Sigmoid colon (tissue), 4 donors: ENCODE results near the gene NFATC1.

ENCODE experiments used
- EP300 ChIP-seq, 4 donors: sonication (generic); formaldehyde crosslinking; IDR thresholded peaks; one replicate each; pipeline ENCODE4 v1.6.1; 2017; ENCODE audit warnings: antibody characterized with exemption in 4 of 4
- POLR2AphosphoS5 ChIP-seq, 4 donors: sonication (generic); formaldehyde crosslinking; IDR thresholded peaks; one replicate each; pipeline ENCODE4 v1.6.1; 2017; ENCODE audit warnings: antibody characterized with exemption in 4 of 4
- TF ChIP-seq, protein P1 (sequence below), 4 experiments: fragments of 450-650 bp in 3 of 4; fragments of 200-600 bp in 1 of 4; IDR thresholded peaks; one replicate each; pipeline ENCODE4 v1.5.1; 2016 to 2019; ENCODE audit warnings: antibody characterized with exemption in 4 of 4, mild to moderate bottlenecking in 3 of 4, moderate library complexity in 2 of 4

DNA sequence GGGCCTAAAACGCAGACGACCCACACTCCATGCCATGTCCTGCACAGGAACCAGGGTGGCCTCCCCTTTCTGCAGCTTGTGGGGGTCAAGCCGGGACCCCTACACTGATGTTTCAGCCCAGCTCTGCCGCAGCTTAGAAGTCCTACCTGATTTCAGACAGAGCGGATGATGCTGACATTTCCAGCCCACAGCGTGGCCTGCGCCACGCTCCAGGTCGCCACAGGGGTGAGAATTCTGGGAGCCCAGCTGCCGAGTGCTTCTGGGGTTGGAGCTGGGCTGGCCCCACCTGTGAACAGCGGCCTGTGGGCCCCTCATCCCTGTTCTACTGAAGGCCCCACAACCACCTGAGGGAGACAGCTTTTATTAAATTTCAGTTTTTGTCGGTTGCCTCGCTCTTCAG lies 77.2 kb downstream of the NFATC1 start:
- TF ChIP-seq, protein P1, sequence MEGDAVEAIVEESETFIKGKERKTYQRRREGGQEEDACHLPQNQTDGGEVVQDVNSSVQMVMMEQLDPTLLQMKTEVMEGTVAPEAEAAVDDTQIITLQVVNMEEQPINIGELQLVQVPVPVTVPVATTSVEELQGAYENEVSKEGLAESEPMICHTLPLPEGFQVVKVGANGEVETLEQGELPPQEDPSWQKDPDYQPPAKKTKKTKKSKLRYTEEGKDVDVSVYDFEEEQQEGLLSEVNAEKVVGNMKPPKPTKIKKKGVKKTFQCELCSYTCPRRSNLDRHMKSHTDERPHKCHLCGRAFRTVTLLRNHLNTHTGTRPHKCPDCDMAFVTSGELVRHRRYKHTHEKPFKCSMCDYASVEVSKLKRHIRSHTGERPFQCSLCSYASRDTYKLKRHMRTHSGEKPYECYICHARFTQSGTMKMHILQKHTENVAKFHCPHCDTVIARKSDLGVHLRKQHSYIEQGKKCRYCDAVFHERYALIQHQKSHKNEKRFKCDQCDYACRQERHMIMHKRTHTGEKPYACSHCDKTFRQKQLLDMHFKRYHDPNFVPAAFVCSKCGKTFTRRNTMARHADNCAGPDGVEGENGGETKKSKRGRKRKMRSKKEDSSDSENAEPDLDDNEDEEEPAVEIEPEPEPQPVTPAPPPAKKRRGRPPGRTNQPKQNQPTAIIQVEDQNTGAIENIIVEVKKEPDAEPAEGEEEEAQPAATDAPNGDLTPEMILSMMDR (IDR thresholded peaks at IDR 0.05), result no peak
- TF ChIP-seq EP300 (IDR thresholded peaks at IDR 0.05) (no peak), POLR2AphosphoS5 (IDR thresholded peaks at IDR 0.05) (no peak)
